K562 (cell line): ENCODE results near the gene YEATS2. TPM values are rescaled to one million over a fixed set of nuclear protein-coding genes. Genes with fewer than 3 reads are reported as not detected.

ENCODE experiments used
- ATAC-seq: fragments of 200-7000 bp; cut with Tn5 transposase; 3 replicates; pipeline ENCODE4 v1.9.1; 2020; ENCODE audit warnings: moderate library complexity
- BruUV-seq: library from RNA; stranded (reverse); fragments of 400-500 nt; replicated peaks from 2 replicates; lab custom pipeline; 2021; lab: Mats Ljungman, UMichigan
- CTCF ChIA-PET: fragments of 300-600 bp; formaldehyde crosslinking; extraction: SDS; loops from one replicate; lab custom pipeline; 2021; ENCODE audit warnings: low intra/inter-chr PET ratio; lab: Yijun Ruan, JAX
- POLR2A ChIA-PET: fragments of 300-600, 350-650 bp; sonication (Branson Sonifier 250); formaldehyde crosslinking; extraction: SDS; loops from one replicate; lab custom pipeline; 2021; ENCODE audit warnings: antibody characterized with exemption, inconsistent platforms; lab: Yijun Ruan, JAX
- DNase-seq, 4 experiments: peaks; one replicate each; pipeline versions ENCODE4 v3.0.0 to v3.0.0-alpha.2; 2011 to 2018; ENCODE audit warnings: low spot score in 3 of 4, mixed read lengths in 3 of 4; ENCODE audit errors: extremely low read depth in 1 of 4
- FAIRE-seq: peaks from 2 replicates; lab custom pipeline; 2011; peaks lifted over from hg19 to GRCh38; lab: Jason Lieb, UNC
- H2AFZ ChIP-seq: 2 replicates; pipeline ENCODE4 v1.6.0; 2011; ENCODE audit warnings: low read depth, low read length, control low read depth, inconsistent platforms
- H3K27ac ChIP-seq: fragments of 200-600 bp; 3 replicates; pipeline ENCODE4 v1.8.0; 2011; ENCODE audit warnings: low read depth, mild to moderate bottlenecking, control low read depth, inconsistent platforms, low read length, moderate library complexity, mixed read lengths; ENCODE audit errors: extremely low read depth
- H3K27me3 ChIP-seq, 2 experiments: fragments of 300-600 bp in 1 of 2; 2 replicates in 1 of 2; 3 replicates in 1 of 2; pipeline versions ENCODE4 v1.6.0 to v1.8.0; 2011; ENCODE audit warnings: inconsistent platforms in 2 of 2, low read length in 2 of 2, mild to moderate bottlenecking in 1 of 2, mixed read lengths in 1 of 2, moderate library complexity in 1 of 2; ENCODE audit not compliant: control insufficient read depth in 2 of 2, insufficient read depth in 2 of 2
- H3K36me3 ChIP-seq: fragments of 300-600 bp; 3 replicates; pipeline ENCODE4 v1.8.0; 2011; ENCODE audit warnings: mild to moderate bottlenecking, low read length, inconsistent platforms; ENCODE audit not compliant: control insufficient read depth, insufficient read depth
- H3K4me1 ChIP-seq, 2 experiments: fragments of 200-600 bp in 1 of 2; replicated peaks in 1 of 2; 2 replicates in 1 of 2; 3 replicates in 1 of 2; pipeline versions ENCODE4 v1.5.1 to v1.8.0; 2011; ENCODE audit warnings: inconsistent platforms in 2 of 2, low read length in 2 of 2, mild to moderate bottlenecking in 1 of 2, mixed read lengths in 1 of 2, moderate library complexity in 1 of 2; ENCODE audit not compliant: control insufficient read depth in 2 of 2, insufficient read depth in 2 of 2
- H3K4me2 ChIP-seq: 2 replicates; pipeline ENCODE4 v1.6.1; 2011; ENCODE audit warnings: low read length, control low read depth, inconsistent platforms, mixed read lengths; ENCODE audit not compliant: insufficient read depth
- H3K4me3 ChIP-seq: fragments of 200-600 bp; sonication (generic), shearing (Covaris generic); 2 replicates; pipeline ENCODE4 v1.5.1; 2016; ENCODE audit warnings: control low read depth, inconsistent platforms
- H3K79me2 ChIP-seq: fragments of 200-600 bp; 3 replicates; pipeline ENCODE4 v1.8.0; 2011; ENCODE audit warnings: low read length, inconsistent platforms; ENCODE audit not compliant: control insufficient read depth, insufficient read depth
- H3K9ac ChIP-seq, 2 experiments: 2 replicates each; pipeline versions ENCODE4 v1.6.0 to v1.6.1; 2011; ENCODE audit warnings: low read depth in 2 of 2, low read length in 2 of 2, control low read depth in 1 of 2, inconsistent platforms in 1 of 2, mild to moderate bottlenecking in 1 of 2, mixed read lengths in 1 of 2; ENCODE audit not compliant: insufficient read depth in 1 of 2
- H3K9me1 ChIP-seq: one replicate; pipeline ENCODE4 v1.6.0; 2011; ENCODE audit warnings: inconsistent platforms, mild to moderate bottlenecking, low read length, moderate library complexity; ENCODE audit not compliant: control insufficient read depth, insufficient read depth
- H3K9me3 ChIP-seq: replicated peaks from 2 replicates; pipeline ENCODE4 v1.5.1; 2011; ENCODE audit warnings: low read depth, low read length, inconsistent platforms; ENCODE audit not compliant: control insufficient read depth, insufficient read depth
- H4K20me1 ChIP-seq: replicated peaks from 2 replicates; pipeline ENCODE4 v1.6.1; 2011; ENCODE audit warnings: low read length, inconsistent platforms, mixed read lengths; ENCODE audit not compliant: control insufficient read depth, insufficient read depth
- HDAC2 ChIP-seq: fragments of 450-650 bp; IDR thresholded peaks from 2 replicates; pipeline ENCODE4 v1.6.1; 2016; ENCODE audit warnings: mild to moderate bottlenecking
- POLR2G ChIP-seq: fragments of 200-400 bp; formaldehyde crosslinking; IDR thresholded peaks from 2 replicates; pipeline ENCODE4 v1.6.1; 2017; ENCODE audit warnings: low read depth, mild to moderate bottlenecking, antibody characterized with exemption, low read length, moderate library complexity
- ZC3H8 ChIP-seq: fragments of 450-650 bp; IDR thresholded peaks from 2 replicates; pipeline ENCODE4 v1.6.1; 2017
- WGBS: fragments of 100-300 bp; shearing (Covaris generic); methylation state at CpG from one replicate; pipeline ENCODE4 v1.1.6; 2016; ENCODE audit warnings: low coverage, mixed read lengths; ENCODE audit not compliant: insufficient coverage; ENCODE audit errors: missing lambda C conversion rate; 5-methylcytosine and 5-hydroxymethylcytosine counted together
- in situ Hi-C: fragments of 300-500 bp; cut with MboI; formaldehyde crosslinking; loops from 4 replicates; pipeline ENCODE4 v1.15.0; 2018; ENCODE audit warnings: inconsistent platforms, mixed read lengths
- intact Hi-C: fragments of 100-400 bp; cut with micrococcal nuclease; formaldehyde crosslinking; loops from 2 replicates; pipeline ENCODE4 v1.14.2; 2022
- polyA plus RNA-seq, 8 experiments: library from polyadenylated mRNA; depleted of rRNA in 4 of 8; stranded (reverse) in 5 of 8; unstranded in 3 of 8; fragments of >200 nt; fragmentation: Nextera tagmentation in 2 of 8; fragmentation: Illumina TruSeq in 1 of 8; extraction: Ambion mirVana in 2 of 8; extraction: Trizol in 1 of 8; gene quantifications; 2 replicates each; pipeline versions ENCODE4 v1.2.1 to v1.2.3, GENCODE V29; 2011 to 2014; ENCODE audit warnings: inconsistent platforms in 1 of 8, missing spikeins in 1 of 8
- total RNA-seq, 7 experiments: library from RNA; depleted of rRNA in 6 of 7; stranded (reverse); fragments of >200 nt in 6 of 7; fragmentation: Illumina TruSeq in 2 of 7; extraction: Trizol in 2 of 7; gene quantifications; 2 replicates each; pipeline versions ENCODE4 v1.2.1 to v1.2.3, GENCODE V29; 2011 to 2021; ENCODE audit warnings: low replicate concordance in 1 of 7

YEATS2 gene
- total and polyA plus RNA-seq, 9 of the 15 experiments (the other 6 are each of a cell fraction or from before 2014, with no cell fraction given): 1.8 to 35.2 (median 19.0) TPM

- Histone ChIP-seq H3K9me3 (no peaks in the 10 kb centered on the region), H3K4me3 (no peak within 1 kb of the TSS), H3K9ac (no peak within 1 kb of the TSS), H3K9me1 (no peaks in the 10 kb centered on the region), H3K4me1 (no peaks in the 10 kb centered on the region; a peak in 1 of 5 replicates), H4K20me1 (no peaks in the 10 kb centered on the region), H3K27me3 (no peaks in the 10 kb centered on the region), H3K27ac (no peak within 1 kb of the TSS), H3K36me3 (peaks cover 24% of the 10 kb centered on the region; the same call in 1 of the 3 replicates), H3K79me2 (no peaks in the 10 kb centered on the region), H3K4me2 (no peak within 1 kb of the TSS), H2AFZ (no peak within 1 kb of the TSS)
- intact Hi-C loops: no loop called here
- no peak for FAIRE-seq
- ChIA-PET POLR2A (interaction anchor here (2.6 kb wide), 1 partner anchor 18 kb away, joined by 8 read pairs; no protein-coding TSS in a partner anchor), CTCF (no interaction called here)
- no peak for ATAC-seq
- in situ Hi-C loops: no loop called here
- no peak for TF ChIP-seq HDAC2
- 0 out of 2 replicates have a peak, but pooled peaks have one; percentile 15 for TF ChIP-seq POLR2G
- no peak for TF ChIP-seq ZC3H8
- no TSS peak for BruUV-seq
- no peak for DNase-seq
- 95% methylated on average over 15 of the region's 69 CpGs for WGBS
Observed at GRCh38 chr3:183825456-183826161, 128.0 kb downstream of the YEATS2 start, which contains the start of gene MAP6D1. MAP6D1 (minus strand) TSS chr3:183825577; CDS start chr3:183825547, 30 bp downstream.
